ENCODE measurements around the gene CACNA1C.

Gene CACNA1C

DNA sequence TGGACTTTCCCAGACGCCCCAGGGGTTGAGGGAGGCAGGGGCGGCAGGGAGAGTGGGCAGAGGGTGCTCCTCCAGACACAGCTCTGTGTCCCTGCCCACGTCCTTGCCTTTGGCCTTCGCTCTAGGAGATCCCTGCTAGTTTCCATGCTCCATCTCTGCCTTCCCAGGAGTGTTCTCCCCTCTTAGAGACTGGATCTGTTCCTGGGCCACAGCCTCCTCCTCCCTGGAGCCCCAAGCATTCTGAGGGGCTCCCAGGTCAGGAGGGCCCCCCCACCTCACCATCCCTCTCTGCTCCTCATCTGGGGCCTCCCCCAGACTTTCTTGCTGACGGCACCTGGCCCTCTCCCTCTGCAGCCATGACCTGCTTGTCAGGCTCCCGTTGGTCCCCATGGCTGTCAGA, 526.0 kb downstream of the CACNA1C start:
- FAIRE-seq: no peak

DNA sequence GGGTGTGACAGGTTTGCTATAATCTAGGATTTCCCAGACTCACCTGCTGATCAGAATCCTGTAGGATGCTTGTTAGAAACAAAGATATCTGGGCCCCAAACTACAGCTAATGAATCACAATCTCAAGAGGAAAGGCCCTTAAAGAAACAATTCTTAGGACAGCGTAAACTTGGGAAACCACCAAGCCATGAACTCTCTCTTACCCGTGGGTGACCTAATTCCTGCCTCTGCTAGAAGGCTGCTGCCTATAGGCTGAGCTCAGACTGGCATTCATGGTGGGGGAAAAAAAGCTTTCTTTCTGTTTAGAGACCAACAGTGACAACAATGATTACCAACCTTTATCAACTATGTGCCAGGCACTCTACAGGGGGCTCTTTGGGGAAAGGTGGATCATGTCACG, 528.0 kb downstream of the CACNA1C start:
- FAIRE-seq: no peak

DNA sequence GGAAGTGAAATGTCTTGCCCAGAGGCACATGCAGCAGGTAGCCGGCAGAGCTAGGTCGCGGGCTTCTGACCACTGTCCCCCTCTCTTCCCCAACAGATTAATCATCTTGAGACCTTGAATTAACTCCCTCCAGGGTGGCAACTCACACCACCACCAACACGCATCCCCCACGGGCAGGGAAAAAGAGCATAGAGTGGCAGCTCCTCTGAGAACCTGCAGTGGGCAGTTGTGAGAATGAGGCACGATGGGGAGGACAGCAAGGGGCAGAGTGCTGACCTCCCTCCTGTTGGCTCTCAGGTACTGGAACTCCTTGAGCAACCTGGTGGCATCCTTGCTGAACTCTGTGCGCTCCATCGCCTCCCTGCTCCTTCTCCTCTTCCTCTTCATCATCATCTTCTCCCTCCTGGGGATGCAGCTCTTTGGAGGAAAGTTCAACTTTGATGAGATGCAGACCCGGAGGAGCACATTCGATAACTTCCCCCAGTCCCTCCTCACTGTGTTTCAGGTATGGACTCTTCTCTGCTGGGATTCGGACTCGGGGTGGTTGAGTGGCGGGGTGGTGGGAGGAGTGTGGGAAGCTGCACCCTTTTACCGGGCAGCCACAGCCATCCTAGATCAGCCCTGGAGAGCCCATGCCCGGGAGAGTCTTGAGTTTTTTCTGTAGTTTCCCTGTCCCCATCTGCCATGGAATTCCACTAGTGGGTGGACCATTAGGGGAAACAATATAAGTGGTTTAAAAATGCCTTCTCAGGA, 528.7 kb downstream of the CACNA1C start:
- no peak for FAIRE-seq

DNA sequence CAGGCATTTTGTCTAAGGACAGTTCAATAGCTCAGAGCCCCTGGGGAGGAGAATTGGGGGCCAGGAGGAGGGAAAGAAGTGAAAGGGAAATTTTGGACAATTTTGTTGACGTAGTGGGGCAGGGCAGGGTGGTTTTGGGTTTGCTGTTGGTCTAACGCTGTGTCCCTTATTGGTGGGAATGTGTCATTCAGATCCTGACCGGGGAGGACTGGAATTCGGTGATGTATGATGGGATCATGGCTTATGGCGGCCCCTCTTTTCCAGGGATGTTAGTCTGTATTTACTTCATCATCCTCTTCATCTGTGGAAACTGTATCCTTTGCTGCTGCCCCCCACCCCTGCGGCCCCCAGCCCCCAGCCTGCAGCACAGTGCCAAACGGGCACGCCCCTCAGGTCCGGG, 529.8 kb downstream of the CACNA1C start:
- no peak for FAIRE-seq

DNA sequence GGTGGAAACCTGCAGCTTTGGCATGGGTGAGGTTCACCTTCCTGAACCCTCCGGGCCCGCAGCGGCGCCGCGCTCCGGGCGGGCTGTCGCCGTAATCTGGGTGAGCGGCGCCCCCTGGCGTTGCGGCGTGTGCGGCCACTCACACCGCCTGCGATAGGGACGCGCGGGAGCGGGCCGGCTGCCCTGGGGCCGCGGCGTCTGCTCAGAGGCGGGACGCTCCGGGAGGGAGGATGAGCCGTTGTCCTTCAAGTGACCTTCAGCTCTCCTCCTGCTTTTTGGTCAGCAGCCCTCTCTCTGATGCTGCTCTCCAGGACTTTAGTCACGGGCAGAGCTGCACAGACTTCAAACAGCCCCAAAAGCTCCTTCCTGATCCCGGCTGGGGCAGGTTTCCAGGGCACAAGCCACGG, 530.3 kb downstream of the CACNA1C start:
- FAIRE-seq: no peak

DNA sequence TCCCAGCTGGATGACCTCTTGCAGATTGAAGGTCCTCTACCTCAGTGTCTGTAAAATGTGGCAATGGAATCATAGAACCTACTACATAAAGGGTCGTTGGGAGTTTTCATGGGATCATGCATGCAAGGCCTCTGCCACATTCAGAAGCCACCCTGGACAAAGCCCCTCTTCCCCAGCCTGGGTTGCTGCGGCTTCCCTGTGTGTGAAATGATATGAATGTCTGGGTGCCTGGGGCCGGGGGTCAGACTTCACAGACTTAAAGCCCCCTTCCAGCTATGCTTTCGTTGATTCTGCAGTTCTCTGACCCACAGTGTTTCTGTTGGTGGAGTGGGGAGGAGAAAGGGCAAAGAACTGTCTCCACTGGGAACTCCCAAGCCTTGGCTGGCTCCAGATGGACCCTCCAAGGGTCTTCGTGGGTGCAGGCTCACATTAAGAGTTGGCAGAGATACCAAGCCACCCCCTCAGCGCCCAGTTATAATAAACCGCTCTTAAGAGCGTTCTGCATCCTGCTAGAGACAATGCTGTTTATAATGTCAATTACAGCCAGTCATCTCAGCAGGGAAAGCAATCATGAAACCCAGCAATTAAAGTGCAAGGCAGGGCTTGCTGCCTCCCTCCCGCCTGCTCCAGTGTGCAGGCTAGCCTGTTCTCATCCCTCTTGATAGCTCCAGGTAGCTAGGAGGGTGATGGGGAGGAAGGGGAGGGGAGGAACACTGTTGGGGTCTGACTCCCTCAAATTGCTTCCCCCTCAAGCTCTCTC, 531.0 kb downstream of the CACNA1C start:
- no peak for FAIRE-seq

DNA sequence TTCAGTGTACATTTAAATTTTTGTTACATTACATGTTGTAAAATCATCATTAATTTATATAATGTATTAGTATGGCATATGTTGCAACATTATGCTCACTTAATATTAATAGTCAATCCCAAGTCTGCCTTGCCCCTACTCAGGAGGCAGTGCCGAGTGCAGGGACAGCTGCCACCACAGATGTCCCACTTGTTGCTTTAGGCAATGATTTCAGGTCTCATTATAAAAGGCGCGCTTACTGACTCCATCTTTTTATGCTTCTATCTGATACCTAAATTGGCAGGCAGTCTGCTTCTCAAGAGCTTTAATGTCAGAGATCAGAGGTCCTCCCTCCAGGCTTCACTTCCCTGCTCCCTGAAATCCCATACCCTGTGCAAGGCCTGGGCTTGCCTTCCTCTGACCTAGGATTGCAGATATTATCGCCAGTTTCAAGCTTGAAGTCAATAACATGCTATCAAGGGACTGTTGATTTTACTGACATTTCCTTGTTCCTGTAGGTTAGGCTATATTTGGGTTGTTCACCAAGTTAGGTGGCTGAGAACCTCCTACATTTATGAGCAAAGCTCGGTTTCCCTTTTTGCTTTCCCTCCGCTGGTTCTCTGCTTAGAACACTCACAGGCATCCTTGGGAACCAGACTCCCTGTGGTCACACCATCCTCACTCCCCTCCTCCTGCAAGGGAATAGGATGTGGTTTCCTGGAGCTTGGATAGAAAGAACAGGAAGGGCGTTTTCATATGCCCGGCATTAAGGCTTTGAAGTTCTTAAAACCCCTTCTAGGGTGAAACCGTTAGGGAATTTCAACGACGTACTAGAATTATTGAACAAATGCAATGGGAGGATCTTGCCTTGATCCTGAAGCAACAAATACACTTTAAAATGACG, 533.6 kb downstream of the CACNA1C start:
- no peak for FAIRE-seq

DNA sequence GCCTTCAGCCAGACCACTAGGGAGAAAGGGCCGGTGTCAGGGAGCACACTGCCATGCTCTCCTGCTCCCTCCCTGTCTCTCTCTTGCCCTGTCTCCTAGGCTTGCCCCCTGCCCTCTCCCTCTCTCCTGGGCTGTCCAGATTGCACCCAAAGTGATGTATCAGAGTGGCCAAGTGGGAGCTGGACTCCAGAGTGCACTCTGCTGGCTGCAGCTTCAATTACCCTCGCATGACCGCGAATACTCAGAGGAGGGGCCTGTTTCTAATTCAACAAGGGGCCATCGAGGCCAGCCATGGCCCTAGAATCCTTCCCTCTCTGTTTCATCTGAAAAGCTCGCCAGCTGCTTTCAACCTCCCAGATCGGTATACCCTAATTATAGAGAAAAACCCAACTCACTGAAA, 535.6 kb downstream of the CACNA1C start:
- FAIRE-seq: no peak

DNA sequence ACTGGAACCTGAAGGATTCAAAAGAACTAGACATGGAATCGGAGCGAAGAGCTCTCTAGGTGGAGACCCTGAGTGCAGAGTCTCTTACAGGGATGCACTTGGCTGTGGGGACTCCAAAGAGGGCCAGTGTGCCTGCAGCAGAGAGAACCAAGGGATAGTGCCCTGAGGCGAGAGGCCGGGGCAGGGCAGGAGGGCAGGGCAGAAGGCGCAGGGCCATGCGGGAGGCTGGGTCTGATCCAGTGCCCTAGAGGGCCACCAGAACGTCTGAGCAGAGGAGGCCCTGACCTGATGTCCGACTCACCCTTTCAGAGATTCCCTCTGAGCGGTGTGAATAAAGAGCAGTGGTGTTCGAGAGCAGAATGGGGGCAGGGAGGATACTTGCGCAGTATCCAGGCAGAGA, 536.6 kb downstream of the CACNA1C start:
- no peak for FAIRE-seq

DNA sequence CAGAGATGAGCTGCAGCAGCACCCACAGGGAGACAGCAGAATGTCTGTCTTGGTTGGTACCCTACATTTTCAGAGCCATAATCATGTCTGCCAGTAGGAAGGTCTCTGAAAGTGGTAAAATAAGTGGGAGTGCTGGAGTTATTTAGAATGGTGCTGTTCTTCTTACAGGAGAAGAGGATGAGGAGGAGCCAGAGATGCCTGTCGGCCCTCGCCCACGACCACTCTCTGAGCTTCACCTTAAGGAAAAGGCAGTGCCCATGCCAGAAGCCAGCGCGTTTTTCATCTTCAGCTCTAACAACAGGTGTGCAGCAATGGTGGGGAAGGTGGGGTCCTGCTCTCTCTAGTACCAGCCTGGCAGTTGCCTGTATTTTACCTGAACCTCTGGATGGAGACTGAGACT, 540.3 kb downstream of the CACNA1C start:
- no peak for FAIRE-seq

DNA sequence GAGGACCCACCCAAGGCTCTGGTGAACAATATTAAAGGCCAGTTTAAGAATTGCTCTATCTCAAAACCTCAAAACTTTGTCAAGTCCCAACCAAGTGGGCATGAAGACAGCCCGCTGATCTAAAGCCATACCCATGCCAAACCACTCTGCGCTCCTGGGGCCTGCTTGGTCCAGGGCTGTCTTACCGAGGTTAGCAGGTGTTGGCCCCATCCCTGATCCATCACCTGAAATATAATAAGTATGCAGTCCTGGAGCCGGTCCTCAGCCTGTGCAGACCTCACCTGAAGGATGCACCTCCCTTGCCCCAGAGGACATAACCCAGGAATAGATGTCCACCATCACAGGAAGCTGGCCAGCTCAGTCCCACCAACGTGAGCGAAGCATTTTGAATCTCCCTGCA, 543.7 kb downstream of the CACNA1C start:
- FAIRE-seq: no peak

DNA sequence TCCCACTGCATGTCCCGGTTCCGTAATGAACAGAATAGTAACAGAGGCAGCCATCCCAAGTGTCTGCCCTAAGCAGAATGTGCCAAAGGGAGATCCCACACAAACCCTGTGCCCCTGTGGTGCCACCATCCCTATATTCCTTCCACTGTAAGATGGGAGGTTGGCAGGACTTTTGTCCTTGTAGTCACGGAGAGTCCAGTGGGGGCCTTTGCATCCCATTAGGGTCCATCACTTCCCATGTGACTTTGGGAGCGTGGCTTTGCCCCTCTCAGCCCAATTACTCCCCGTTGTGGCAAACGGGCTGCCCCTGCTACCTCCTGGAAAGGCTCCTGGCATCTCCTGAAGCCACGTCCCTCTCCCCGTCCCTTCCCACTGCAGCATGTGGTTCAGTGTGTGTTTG, 552.5 kb downstream of the CACNA1C start:
- FAIRE-seq: no peak

DNA sequence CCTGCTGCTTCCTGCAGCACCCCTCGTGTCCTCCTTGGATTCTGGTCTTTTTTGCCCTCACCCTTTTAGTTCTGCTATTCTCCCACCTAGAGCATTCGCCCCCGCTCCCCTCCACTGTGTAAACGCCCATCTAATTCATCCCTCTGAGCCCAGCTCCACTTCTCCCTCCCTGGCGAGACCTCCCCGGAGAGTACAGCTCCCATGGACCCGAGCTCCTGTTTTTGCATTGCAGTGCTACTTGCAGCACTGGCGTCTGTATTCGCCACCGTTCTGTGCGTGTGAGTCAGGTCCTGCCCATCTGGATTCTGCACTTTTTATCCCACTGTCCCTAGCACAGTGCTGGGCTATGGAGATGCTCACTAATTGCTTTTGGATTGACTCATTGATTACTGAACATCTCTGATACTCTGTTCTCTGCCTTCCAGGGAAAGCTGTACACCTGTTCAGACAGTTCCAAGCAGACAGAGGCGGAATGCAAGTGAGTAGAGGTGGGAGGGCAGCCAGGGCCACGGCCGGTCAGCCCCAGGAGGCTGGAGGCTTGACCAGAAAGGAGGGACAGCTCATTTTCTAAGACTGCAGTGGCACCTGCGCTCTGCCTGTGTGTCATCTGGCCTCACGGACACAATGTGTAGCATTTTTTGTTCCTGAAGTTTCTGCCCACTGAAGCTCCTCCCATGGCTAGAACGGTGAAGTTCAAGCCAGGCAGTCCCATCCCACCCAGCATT, 553.6 kb downstream of the CACNA1C start:
- FAIRE-seq: no peak

DNA sequence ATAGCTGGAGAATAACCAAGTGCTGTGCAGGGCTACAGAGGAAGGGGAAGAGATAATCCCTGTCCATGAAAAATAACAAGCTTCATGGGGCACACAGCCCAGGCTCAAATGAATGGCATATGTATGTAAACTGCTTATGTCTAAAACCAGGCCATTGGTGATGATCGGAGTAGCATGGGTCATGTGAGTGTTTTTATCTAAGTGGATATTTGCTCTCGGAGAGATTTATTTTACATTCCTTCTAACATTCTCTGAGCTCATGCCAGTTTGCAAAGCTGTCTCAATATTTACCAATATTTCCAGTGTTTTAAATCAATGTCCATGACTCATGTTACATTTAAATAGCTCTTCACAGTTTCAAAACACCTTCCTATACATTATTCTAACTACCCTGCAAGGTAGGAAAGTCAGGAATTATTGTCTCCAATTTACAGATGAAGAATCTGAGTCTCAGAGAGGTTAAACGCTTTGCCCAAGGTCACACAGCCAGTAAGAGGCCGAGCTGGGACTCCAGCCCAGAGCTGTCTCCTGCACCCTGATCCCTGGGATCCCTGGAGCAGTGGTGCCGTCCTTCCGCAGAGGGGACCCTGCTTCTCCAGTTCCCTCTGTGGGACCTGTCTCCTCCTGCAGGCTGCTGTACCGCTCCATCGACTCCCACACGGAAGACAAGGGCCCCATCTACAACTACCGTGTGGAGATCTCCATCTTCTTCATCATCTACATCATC, 555.3 kb downstream of the CACNA1C start:
- FAIRE-seq: no peak

DNA sequence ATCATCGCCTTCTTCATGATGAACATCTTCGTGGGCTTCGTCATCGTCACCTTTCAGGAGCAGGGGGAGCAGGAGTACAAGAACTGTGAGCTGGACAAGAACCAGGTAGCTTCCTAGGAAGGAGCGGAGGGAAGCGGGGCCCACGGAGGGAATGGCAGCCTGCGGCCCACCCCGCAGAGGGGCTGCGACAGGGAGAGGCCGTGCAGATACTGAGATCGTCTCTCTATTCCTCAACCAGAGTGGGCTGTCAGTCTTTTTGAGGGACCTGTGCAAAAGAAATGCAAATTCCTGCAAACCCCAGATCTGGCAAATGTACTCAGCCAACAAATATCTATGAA, 555.8 kb downstream of the CACNA1C start:
- FAIRE-seq: no peak

DNA sequence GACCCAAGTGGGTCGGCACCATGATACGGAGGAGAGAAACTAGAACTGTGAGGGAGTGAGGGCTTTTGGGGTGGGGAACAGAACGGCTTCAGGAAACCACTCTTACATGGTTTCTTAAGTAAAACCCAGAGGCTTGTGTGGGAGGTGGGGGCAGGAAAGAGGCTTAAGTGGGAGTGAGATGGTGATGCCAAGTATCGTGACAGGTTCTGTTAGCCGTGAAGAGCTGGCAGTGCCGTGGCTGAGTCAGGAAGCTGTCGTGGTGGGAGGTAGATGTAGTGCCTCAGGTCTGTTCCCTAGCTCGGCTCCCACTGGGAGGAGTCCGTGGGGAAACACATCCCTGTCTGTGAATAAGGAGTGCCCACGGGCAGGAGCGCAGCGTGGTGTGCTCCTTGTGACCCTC, 556.2 kb downstream of the CACNA1C start:
- no peak for FAIRE-seq

DNA sequence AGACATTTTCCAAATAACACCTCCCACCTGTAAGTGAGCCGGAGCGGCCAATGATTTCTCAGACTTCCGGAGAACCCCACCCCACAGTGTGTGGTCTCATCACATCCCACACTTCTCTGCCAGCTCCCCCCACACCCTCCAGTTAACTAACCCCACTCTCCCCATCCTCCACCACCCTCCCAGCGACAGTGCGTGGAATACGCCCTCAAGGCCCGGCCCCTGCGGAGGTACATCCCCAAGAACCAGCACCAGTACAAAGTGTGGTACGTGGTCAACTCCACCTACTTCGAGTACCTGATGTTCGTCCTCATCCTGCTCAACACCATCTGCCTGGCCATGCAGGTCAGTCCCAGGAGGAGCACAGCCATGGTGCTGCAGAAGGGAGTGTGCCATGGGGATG, 557.6 kb downstream of the CACNA1C start:
- no peak for FAIRE-seq

DNA sequence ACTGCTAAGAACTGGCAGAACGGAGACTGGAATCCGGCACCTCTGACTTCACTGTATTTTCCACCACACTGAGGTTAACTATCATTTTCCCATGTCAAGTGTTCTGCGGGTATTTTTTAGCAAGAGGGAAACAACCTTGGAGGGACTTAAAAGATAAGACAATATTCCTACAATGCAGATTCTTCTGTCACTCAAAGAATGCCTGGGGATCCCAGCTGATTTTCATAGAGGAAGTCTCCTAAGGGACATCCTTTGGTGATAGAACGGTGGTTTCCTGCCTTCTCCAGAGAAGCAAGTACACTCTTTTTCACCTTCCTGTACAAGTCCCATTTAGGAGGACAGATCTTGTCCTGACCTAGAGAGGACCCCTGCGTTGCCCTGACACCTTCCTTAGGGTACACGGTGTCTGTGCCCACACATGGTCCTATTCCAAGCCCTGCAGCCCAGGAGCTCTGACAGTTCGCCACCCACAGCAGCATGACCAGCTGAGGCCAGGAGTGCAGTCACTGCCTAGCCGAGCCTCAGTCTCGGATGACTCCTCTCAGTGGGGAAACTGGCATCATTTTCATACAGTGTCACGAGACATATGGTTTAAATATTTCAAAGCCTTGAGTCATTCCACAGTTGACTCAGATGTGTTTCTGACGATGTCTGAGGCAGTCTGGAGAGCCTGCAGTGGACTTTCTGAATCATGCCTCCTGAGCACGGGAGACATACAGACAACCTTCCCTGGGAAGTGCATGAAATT, 560.7 kb downstream of the CACNA1C start:
- no peak for FAIRE-seq

DNA sequence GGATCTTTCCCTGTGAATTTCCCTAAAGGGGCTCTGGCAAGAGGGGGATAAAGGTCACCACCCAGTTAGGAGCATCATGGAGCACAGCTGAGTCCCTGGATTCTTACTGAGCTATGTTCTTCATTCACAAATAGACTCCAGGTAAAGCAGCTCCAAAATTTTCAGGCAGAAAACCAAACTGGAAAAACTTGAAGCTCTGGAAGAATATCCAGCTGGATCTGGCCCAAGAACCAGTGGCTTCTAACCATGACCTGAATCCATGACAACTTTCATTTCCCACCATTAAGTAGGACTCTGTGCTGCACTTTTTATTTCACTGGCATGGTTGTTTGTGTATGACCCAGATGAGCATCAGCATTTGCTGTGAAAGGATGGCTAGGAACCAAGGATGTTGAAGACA, 561.6 kb downstream of the CACNA1C start:
- FAIRE-seq: no peak

DNA sequence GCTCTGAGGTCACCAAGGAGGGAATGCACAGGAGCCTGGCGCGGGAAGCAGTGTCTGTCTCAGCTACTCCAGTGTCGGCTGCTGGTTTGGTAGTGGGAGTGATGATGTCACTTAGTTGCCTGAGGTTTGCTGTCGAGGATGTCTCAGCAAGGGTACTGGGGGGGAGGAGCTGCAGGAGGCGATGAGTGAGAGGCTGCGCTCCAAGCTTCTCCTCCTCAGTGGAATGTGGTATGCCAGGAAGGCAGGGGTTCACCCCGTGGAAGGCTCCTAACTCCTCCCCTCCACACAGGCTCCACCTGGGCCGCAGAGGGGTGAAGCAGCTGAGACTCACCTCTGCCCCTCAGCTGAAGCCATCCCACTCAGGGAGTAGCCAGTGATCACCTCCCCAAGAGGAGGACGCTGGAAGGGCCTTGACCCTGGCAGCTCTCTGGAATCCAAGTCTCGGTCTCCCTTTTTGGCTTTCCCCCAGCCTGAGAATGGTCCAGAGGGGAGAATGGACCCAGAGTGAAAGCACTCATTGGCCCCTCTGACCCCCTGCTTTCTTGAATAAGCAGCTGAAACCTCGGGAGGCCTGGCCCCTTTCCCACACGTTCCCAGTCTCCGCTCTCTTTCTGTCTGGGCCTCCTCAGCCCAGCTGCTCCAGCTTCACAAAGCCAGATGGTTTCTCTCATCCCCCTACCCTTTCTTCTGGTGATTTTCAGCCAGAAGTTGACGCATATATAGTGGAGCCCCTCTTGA, 563.0 kb downstream of the CACNA1C start:
- FAIRE-seq: no peak

DNA sequence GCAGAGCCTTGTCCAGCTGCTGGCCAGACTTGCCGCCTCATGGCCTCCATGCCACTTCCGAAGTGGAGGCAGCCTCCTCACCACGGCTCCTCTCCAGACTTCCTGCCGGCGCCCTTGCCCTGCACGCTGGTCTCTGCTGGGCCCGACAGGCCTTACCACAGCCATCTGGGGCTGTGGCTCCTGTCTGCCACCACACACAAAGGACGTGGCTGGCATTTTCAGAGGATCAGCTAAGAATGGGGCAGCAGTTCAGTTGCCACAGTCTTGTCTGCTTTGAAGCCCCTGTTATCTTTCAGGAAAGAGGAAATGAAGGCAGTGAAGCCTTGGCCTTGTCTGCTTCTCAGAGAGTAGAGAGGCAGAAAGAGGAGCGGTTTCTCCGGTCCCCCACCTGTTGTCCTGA, 564.0 kb downstream of the CACNA1C start:
- no peak for FAIRE-seq

All from G401.6 (cell line).